ELR (cell line): ENCODE measurements around the gene MDH1.
"Not testable (repeated sequence)": the region's sequence is repeated elsewhere in the genome, so short reads cannot be mapped to it uniquely, and the experiment has no call there.

Experiments used
- DNase-seq: peaks from one replicate; pipeline ENCODE4 v3.0.0-alpha.2; 2015; ENCODE audit warnings: low read depth

Gene MDH1

DNA sequence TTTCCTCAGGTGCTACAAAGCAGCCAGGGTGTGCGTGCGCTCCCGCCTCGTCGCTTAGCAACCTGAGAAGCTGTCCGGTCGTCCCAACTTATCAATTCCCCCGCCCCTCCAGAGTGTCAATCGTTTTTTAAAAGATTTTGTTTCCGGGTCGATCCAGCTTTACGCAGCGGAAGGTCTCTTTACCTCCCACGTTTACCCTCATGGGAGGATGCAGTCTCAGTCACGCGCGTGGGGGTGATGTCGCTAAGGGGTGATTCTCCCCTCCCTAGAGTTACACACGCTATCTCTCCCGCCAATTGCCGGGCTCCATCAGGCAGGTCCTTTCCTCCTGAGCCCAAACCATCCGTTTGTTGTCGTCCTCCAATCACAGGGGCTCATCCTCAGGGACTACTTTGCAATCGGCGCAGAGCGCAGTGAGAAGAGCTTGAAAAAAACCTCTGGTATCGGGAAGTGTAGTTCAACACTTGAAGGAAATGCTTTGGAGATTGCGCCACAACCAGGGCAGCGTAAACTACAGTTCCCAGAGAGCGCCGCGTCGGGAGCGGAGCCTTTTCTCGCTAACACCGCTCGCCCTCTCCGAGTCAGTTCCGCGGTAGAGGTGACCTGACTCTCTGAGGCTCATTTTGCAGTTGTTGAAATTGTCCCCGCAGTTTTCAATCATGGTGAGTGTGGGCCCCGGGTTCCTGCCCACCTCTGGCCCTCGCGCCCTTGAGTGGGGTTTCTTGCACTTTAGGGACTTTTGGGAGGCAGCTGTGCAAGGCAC is at the start of gene MDH1, which contains the start of gene WDPCP:
Gene MDH1, plus strand, starts transcription at position 579 of the 763 bp plus-strand sequence. Its CDS starts 81 bp downstream, at position 660.
Gene WDPCP, minus strand, starts transcription at position 93 of the 763 bp plus-strand sequence. CDS start 206 bp downstream, outside the sequence.
- peak; percentile 100 for DNase-seq

DNA sequence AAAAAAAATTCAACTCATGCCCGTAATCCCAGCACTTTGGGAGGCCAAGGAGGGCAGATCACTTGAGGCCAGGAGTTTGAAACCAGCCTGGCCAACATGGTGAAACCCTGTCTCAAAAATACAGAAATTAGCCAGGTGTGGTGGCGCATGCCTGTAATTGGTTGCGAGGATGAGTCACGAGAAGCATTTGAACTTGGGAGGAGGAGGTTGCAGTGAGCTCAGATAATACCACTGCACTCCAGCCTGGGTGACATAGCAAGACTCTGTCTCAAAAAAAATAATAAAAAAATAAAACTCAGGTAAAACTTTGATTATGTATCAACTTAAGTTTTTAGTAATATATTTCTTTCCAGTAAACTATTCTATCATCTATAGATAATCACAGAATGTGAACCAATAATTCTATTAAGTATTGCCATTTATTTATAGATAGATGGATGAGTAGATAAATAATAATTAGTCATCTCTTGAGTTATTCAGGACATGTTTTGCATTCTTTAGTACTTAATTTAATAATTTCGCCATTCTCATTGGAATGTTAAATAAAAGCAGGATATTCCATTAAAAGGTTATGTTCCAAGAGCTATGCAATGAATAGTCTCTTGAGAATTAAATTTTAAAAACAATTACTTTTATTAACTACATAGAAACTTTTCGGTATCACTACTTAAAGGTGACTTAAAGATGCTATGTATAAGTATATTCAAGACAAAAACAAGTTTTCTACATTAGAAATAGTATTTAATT is 49.2 kb upstream of the MDH1 start:
- no peak for DNase-seq

DNA sequence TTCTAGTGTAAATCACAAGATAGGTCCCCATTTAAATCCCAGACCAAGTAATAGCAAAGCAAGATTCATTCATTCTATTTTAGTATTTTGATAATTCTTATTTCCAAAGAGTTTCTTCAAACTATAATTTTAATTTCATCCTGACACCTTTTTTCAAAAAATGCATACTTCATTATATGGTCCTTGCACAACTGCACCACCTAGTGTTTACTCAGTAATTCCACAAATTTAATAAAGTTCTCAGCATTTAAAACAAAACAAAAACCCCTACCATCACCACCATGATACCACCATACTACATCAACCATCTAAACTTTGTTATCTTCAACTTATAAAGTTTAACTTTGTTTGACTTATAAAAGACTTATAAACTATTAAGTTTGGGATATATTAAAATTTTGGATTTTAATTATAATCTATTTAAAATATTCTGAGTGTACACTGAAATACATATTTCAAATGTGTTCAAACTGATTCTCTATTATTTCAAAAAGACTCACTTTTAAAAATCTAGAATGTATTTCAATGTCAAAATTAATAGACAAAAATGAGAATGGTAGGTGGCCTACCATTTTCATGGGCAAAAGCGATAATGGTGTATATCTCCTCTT is 44.6 kb upstream of the MDH1 start:
- DNase-seq: peak; percentile 48

DNA sequence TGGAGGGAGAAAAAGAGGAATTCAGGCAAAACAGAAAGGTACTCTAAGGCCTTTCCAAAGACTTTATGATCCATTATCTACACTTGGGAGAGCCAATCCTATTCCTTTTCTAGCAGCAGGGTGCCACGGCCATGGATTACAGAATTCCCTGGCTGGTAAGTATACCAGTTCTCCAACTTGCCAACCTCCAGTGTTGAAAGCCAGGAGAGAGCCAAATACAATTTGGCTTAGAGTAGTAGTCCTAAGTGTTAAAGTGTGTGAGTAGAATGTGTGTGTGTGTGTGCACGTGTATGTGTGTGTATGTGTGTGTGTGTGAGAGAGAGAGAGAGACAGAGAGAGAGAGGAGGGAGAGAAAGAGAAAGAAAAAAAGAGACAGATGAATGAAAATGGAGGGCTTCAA is 43.7 kb upstream of the MDH1 start:
- no peak for DNase-seq

DNA sequence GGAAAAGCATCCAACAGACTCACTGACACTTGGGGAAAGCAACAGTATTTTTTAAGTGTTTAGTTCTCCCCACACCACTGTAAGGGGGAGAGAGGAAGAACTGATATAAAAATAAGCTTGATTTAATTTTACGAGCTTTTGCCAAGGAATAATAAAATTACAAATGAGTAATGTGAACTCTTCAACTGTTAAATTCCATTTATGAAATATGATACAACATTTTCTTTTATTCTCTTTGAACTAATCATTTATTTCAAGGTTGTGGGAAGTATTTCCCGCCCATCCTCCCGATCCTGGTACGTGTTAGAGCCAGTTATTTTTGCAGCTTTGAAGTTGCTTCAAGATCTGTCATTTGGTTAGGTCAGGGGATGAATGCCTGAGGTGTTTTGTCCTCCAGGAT is 35.7 kb upstream of the MDH1 start:
- no peak for DNase-seq

DNA sequence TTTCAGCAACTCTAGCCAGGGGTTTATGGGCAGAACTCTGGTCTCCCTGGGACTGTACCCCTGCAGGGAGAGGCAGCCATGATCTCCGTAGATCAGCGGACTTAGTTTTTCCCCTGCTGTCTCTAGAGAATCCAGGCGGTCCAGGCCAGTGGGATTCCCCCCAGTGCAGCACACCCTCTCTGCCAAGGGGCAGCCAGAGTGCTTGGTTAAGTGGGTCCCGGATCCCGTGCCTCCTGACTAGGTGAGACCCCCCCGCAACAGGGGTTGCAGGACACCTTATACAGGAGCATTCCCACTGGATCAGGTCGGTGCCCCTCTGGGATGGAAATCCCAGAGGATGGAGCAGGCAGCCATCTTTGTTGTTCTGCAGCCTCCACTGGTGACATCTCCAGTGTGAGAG is 33.5 kb upstream of the MDH1 start:
- DNase-seq: no peak

DNA sequence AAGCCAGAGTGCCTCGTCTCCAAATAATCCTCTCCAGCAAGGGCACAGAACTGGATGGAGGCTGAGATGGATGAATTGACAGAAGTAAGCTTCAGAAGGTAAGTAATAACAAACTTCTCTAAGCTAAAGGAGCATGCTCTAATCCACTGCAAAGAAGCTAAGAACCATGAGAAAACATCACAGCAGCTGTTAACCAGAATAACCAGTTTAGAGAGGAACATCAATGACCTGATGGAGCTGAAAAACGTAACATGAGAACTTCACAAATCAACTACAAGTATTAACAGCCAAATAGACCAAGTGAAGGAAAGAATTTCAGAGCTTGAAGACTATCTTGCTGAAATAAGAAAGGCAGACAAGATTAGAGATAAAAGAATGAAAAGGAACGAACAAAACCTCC is 32.8 kb upstream of the MDH1 start:
- DNase-seq: no peak

DNA sequence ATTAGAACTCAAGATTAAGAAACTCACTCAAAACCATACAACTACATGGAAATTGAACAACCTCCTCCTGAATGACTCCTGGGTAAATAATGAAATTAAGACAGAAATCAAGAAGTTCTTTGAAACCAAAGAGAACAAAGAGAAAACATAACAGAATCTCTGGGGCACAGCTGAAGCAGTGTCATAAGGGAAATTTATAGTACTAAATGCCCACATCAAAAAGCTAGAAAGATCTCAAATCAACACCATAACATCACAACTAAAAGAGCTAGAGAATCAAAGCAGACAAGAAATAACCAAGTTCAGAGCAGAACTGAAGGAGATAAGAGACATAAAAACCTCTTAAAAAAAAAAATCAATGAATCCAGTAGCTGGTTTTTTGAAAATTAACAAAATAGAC is 30.9 kb upstream of the MDH1 start:
- not testable (repeated sequence) for DNase-seq

DNA sequence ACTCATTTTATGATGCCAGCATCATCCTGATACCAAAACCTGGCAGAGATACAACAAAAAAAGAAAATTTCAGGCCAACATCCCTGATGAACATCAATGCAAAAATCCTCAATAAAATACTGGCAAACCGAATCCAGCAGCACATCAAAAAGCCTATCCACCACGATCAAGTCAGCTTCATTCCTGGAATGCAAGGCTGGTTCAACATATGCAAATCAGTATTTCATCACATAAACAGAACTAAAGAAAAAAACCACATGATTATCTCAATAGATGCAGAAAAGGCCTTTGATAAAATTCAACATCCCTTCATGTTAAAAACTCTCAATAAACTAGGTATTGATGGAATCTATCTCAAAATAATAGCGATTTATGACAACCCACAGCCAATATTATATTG is 29.8 kb upstream of the MDH1 start:
- not testable (repeated sequence) for DNase-seq

DNA sequence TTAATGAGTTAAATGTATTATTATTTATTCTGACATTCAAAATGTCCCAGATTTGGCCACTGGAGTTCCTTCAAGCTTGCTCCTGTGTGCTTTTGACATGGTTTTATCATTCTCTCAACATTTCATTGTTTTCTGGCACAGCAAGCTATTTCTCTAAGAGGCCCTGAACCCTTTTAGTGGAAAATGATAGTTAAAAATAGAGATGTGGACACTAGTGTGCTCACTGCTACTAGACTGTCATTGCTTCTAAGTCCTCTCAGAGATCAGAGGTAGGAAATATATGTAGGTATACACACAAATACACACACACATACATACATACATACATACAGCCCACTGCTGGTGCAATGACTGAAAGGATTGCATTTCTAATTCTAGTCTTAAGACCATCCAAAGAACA is 26.0 kb upstream of the MDH1 start:
- no peak for DNase-seq

DNA sequence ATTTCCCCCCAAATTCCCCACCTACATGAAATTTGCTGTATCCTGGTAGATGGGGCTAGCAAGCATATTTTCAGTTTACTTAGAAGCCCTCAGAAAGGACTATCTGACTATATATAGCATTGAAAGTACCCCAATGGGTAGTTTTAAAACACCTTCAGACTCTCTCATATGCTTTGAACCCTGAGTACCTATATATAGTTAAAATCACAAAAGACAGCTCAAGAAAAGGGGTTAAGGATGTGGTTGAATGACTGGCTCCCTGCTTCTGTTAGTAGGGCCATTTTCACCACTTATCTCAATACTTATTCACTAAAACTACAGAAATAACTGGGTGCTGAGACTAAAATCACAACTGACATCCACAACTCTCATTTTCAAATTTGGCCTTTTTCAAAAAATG is 19.0 kb upstream of the MDH1 start:
- no peak for DNase-seq

DNA sequence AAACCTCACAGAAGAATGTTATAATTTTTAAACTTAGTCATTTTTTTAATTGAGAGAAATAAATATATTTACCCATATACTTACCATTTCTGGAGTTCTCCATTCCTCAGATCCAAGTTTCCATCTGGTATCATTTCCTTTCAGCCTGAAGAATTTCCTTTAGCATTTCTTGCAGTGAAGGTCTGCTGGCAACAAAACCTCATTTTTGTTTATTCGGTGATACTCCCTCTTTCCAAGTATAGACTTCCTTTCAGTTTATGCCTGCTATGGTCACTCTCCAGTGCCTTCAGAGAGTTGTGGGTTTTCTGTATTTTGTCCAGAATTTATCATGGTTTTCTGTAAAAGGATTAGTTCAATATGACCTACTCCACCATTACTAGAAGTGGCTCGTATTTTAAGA is 17.5 kb upstream of the MDH1 start:
- no peak for DNase-seq

DNA sequence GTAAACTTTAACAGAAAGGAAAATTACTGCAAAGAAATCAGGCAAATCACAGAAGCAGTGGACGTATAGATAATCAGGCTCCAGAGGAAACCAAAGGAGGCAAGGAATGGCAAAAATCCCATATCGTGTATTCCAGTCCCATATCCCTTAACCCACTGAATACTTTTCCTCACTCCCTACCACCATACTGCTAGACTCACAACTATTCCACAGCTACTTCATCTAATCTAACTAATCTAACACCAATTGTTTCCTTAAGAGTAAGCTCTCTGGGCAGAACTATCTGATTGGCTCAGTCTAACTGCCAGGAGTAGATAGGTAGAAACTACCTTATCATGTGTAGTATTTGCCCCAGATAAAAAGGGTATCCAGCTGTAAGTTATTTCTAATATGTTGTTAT is 16.8 kb upstream of the MDH1 start:
- DNase-seq: no peak

DNA sequence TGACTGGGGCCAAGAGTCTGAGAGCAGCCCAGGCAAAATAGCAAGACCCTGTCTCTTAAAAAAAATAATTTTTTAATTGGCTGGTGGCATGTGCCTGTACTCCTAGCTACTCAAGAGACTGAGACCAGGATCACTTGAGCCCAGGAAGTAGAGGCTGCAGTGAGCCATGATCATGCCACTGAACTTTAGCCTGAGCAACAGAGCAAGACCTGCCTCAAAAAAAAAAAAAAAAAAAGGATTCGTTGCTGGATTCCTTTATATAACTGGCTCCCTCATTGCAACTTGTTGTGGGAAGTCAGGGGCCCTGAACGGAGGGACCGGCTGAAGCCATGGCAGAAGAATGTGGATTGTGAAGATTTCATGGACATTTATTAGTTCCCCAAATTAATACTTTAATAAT is 15.7 kb upstream of the MDH1 start:
- DNase-seq: not testable (repeated sequence)

DNA sequence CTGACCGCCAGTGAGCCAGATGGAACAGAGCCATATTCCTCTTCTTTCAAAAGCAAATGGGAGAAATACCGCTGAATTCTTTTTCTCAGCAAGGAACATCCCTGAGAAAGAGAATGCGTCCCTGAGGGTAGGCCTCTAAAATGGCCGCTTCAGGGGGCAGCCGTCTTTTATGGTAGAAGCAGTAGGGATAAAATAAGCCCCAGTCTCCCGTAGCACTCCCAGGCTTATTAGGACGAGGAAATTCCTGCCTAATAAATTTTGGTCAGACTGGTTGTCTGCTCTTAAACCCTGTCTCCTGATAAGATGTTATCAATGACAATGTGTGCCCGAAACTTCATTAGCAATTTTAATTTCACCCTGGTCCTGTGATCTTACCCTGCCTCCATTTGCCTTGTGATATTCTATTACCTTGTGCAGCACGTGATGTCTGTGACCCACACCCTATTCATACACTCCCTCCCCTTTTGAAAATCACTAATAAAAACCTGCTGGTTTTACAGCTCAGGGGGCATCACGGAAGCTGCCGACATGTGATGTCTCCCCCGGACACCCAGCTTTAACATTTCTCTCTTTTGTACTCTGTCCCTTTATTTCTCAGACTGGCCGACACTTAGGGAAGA is 14.9 kb upstream of the MDH1 start:
- not testable (repeated sequence) for DNase-seq

DNA sequence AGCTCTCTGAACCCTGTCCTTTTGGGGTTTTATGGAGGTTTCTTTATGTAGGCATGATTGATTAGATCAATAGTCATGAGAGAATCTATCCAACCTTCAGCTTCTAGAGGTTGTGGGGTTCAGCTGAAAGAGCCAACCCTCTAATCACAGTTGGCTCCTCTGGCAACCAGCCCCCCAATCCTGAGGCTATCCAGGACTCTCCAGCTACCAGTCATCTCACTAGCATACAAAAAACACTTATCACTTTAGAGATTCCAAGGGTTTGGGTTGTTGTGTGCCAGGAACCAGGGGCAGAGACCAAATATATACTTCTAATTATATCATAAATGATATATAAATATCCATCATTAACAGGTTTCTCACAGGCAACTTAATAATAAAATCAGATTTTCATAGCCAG is 12.2 kb upstream of the MDH1 start:
- no peak for DNase-seq

DNA sequence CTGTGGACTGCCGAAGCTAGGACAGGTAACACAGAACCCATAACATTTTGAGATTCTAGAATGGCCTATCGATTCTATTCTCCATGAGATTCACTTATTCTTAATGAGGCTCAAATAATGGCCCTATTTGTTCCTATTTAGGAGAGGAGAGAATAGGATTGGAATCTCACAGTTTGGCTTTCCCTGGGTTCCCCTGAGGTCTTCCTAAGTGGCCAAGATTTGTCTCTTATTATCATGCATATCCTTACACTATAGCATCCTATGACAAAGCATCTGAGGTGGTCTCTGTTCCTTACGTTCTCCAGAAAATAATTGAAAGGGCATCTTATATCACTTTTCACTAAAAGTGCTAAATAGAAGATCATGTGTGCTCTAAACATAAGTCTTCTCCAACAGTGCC is 10.0 kb upstream of the MDH1 start:
- DNase-seq: no peak

DNA sequence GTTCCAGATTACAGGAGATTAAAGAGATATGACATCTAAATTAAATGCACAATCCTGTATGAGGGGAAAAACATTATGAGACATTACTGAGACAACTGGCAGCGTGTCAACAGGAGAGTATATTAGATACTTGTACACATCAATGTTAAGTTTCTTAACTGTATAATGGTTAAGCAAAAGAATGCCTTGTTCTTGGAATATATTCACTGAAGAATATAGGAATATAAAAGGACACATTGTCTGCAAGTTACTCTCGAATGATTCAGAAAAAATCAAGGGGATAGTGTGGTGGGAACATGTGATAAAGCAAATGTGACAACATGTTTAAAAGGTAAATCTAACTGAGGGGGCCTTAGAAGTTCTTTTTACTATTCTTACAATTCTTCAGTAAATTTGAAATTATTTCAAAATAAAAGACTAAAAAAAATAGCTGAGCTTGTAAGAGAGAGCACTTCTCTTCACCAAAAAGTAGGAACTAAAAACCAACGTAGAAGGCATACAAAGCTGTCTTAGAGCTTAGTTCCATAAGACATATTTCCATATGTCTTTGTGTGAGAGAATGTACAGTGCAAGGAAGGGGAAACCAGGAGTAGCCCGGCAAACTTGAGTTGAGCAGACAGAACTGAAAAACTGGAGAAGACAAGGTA is 8.0 kb upstream of the MDH1 start:
- DNase-seq: no peak

DNA sequence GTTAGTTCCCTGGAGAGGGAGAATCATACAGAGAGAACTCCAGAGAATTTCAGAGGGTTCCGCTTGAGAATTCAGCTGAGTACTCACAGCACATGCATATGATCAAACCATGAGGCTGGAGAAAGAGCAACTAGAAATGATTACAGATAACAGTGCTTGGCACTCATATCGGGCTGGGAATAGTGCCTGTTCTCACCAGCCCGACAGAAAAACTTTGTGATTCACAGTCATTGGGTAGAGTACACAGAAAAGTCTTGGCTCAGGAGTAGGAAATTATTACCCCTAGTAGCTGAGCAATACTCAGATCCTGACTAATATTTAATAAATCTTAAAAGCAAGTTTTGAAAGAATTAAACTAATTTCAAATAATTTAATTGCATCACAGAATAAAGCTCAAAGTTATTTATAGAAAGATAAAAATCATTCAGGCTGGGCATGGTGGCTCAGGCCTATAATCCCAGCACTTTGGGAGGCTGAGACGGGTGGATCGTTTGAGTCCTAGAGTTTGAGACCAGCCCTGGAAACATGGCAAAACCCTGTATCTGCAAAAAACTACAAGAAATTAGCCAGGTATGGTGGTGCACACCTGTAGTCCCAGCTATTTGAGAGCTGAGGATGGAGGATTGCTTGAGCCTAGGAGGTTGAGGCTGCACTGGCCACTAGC is 7.3 kb upstream of the MDH1 start:
- DNase-seq: no peak

DNA sequence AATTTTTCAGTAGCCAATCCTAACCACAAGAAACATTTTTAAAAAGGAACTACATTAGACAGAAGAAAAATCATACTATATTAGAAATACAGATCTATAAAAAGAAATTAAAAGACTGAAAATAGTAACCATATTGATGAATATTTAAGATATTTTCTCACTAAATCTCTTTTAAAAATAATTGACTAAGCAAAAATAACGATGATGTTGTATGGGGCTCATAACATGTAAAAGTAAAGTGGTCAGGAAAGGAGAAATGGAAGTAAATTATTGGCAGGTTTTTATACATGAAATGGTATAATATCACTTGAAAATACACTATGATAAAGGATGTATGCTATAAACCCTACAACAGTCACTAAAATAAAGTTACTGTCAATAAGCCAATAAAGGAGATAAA is 5.9 kb upstream of the MDH1 start:
- no peak for DNase-seq

DNA sequence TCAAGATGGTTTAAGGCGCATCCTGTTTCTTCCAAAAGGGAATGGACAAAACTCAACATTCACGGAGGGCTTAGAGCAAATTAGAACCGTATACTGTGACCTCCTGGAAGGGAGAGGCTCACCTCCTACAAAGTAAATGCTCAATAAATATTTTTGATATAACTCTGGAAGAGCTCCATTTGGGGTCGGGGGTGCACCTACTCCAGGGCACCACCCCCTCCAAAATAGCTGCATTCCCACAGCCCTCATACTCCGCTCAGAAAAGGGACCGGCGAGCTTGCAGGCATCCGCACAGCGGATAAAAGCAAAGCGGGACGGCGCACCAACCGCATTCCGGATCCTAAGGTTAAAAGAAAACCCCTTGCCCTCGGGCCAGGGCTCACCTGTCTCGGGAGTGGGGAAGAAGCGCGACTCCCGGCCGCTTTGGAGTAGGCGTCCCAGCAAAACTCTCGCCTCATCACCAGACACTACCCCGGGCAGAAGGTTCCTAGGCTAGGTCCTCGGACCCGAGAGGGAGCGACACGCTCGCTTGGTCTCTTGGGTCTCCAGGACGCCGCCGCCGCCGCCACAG is 864 bp upstream of the MDH1 start:
- DNase-seq: peak; percentile 35
